Fibroblast of pulmonary artery (primary cell): ENCODE results near the gene TIA1.

Experiments used
- DNase-seq: peaks from one replicate; pipeline ENCODE4 v3.0.0-alpha.2; 2010; ENCODE audit warnings: low read depth
- H3K4me3 ChIP-seq: replicated peaks from 2 replicates; pipeline ENCODE4 v1.5.1; 2011; ENCODE audit warnings: low read depth, mild to moderate bottlenecking, control low read depth, low read length, moderate library complexity
- CTCF ChIP-seq: IDR thresholded peaks from 2 replicates; pipeline ENCODE4 v1.5.1; 2011; ENCODE audit warnings: mild to moderate bottlenecking, control low read depth, low read length, inconsistent platforms; ENCODE audit errors: missing control alignments

TIA1 gene

GRCh38 chr2:70214365-70214764 is 34.1 kb downstream of the TIA1 start:
- no peak for DNase-seq
- no peak for TF ChIP-seq CTCF
- H3K4me3 ChIP-seq, result no peak overlapping the region

- DNase-seq, result peak; percentile 48
- H3K4me3 ChIP-seq, result no peak overlapping the region
- TF ChIP-seq CTCF, result no peak
Observed at GRCh38 chr2:70212298-70212932, 36.0 kb downstream of the TIA1 start.

GRCh38 chr2:70211595-70211994 is 36.8 kb downstream of the TIA1 start:
- DNase-seq, result no peak
- no peak for TF ChIP-seq CTCF
- no peak overlapping the region for H3K4me3 ChIP-seq

- no peak for TF ChIP-seq CTCF
- DNase-seq, result no peak
Observed at GRCh38 chr2:70204452-70204851, 44.0 kb downstream of the TIA1 start.

GRCh38 chr2:70203086-70203485 is 45.3 kb downstream of the TIA1 start:
- no peak overlapping the region for H3K4me3 ChIP-seq
- no peak for TF ChIP-seq CTCF
- no peak for DNase-seq

More at GRCh38 chr2:70204452-70204851, 44.0 kb downstream of the TIA1 start:
- no peak overlapping the region for H3K4me3 ChIP-seq

- no peak overlapping the region for H3K4me3 ChIP-seq
- no peak for DNase-seq
- no peak for TF ChIP-seq CTCF
Observed at GRCh38 chr2:70202236-70202806, 46.1 kb downstream of the TIA1 start.

GRCh38 chr2:70201831-70202230 is 46.6 kb downstream of the TIA1 start:
- no peak for DNase-seq
- TF ChIP-seq CTCF, result no peak
- H3K4me3 ChIP-seq, result no peak overlapping the region
